HG03066 (cell line): ENCODE measurements around the gene OGFRL1.

Experiments
- ATAC-seq: cut with Tn5 transposase; IDR thresholded peaks from one replicate; pipeline ENCODE4 v1.9.1; 2021; ENCODE audit warnings: low read depth; ENCODE audit not compliant: unreplicated experiment

OGFRL1 gene

GRCh38 chr6:71330501-71330900 is 41.9 kb downstream of the OGFRL1 start:
- no peak for ATAC-seq

- no peak for ATAC-seq
These were observed 43.4 kb downstream of the OGFRL1 start for GRCh38 chr6:71332012-71332411.

- ATAC-seq = no peak
These were observed 44.4 kb downstream of the OGFRL1 start for GRCh38 chr6:71333050-71333449.

- no peak for ATAC-seq
These were observed 45.1 kb downstream of the OGFRL1 start for GRCh38 chr6:71333697-71334096.

GRCh38 chr6:71334768-71335167 is 46.2 kb downstream of the OGFRL1 start:
- ATAC-seq = no peak

GRCh38 chr6:71335544-71335943 is 46.9 kb downstream of the OGFRL1 start:
- no peak for ATAC-seq

- ATAC-seq = no peak
These were observed 48.3 kb downstream of the OGFRL1 start for GRCh38 chr6:71336901-71337300.

- no peak for ATAC-seq
These were observed 50.1 kb downstream of the OGFRL1 start for GRCh38 chr6:71338540-71339316.

GRCh38 chr6:71342772-71343171 is 54.2 kb downstream of the OGFRL1 start:
- no peak for ATAC-seq

GRCh38 chr6:71345476-71346333 is 57.1 kb downstream of the OGFRL1 start:
- no peak for ATAC-seq

- no peak for ATAC-seq
These were observed 57.7 kb downstream of the OGFRL1 start for GRCh38 chr6:71346334-71346694.

GRCh38 chr6:71347119-71347518 is 58.5 kb downstream of the OGFRL1 start:
- no peak for ATAC-seq

GRCh38 chr6:71349395-71349794 is 60.8 kb downstream of the OGFRL1 start:
- no peak for ATAC-seq

GRCh38 chr6:71349976-71350615 is 61.5 kb downstream of the OGFRL1 start:
- no peak for ATAC-seq

- no peak for ATAC-seq
These were observed 62.6 kb downstream of the OGFRL1 start for GRCh38 chr6:71351190-71351589.
